ENCODE results near the gene MED13L. TPM values are rescaled to one million over a fixed set of nuclear protein-coding genes. Genes with fewer than 3 reads are reported as not detected.

MED13L gene
- polyA plus RNA-seq, 1 of the 3 experiments (the other 2 are of a cell fraction) = 17.1 TPM

GRCh38 chr12:116028619-116029018 lies 248.9 kb downstream of the MED13L start:
- Histone ChIP-seq H3F3A (replicated peaks; ENCODE audit: insufficient read depth) (peaks cover 7% of the 10 kb centered on the region), H3K4me2 (no peak overlapping the region), H3K36me3 (replicated peaks in 1 of 2; ENCODE audit: control insufficient read depth in 1 of 2, insufficient read depth in 2 of 2, low read length in 1 of 2) (peaks cover 0 to 15% of the 10 kb centered on the region in 2 experiments), H3K9me2 (no peaks in the 10 kb centered on the region; the same call in 1 of the 2 replicates), H3K4me3 (ENCODE audit: low read depth in 2 of 2, low read length in 1 of 2) (no peak overlapping the region), H3K27me3 (ENCODE audit: insufficient read depth) (no peaks in the 10 kb centered on the region), H3K4me1 (ENCODE audit: control insufficient read depth in 1 of 2, insufficient read depth in 2 of 2, low read depth in 1 of 2, low read length in 1 of 2) (peaks cover 0 to 4% of the 10 kb centered on the region in 2 experiments; a peak in 1 of 4 replicates), H2AFZ (ENCODE audit: low read depth) (no peak overlapping the region), H3K27ac (ENCODE audit: low read depth in 2 of 2, low read length in 1 of 2) (no peak overlapping the region), H3K9ac (no peak overlapping the region), H3K79me2 (ENCODE audit: insufficient read depth) (peaks cover 97% of the 10 kb centered on the region), H4K20me1 (ENCODE audit: insufficient read depth) (peaks cover 76% of the 10 kb centered on the region), H3K9me3 (no peaks in the 10 kb centered on the region)
- CTCF ChIA-PET = no interaction called here
- POLR2A ChIA-PET = no interaction called here
- no peak for TF ChIP-seq CTCF (IDR thresholded peaks at IDR 0.05)
- DNase-seq = no peak
- 93% methylated on average over 4 of the region's 4 CpGs for WGBS (ENCODE audit: low lambda C conversion rate)

- WGBS (ENCODE audit: low lambda C conversion rate) = 92% methylated on average over 3 of the region's 4 CpGs
- no peak for DNase-seq
- H3K9me3 ChIP-seq = no peaks in the 10 kb centered on the region
- peaks cover 97% of the 10 kb centered on the region for H3K79me2 ChIP-seq (ENCODE audit: insufficient read depth)
- peaks cover 0 to 4% of the 10 kb centered on the region in 2 experiments; a peak in 1 of 4 replicates for H3K4me1 ChIP-seq (ENCODE audit: control insufficient read depth in 1 of 2, insufficient read depth in 2 of 2, low read depth in 1 of 2, low read length in 1 of 2)
- ChIA-PET CTCF (no interaction called here), POLR2A (no interaction called here)
- H3K27ac ChIP-seq (ENCODE audit: low read depth in 2 of 2, low read length in 1 of 2) = no peak overlapping the region
- no peak overlapping the region for H2AFZ ChIP-seq (ENCODE audit: low read depth)
- H3F3A ChIP-seq (replicated peaks; ENCODE audit: insufficient read depth) = peaks cover 3% of the 10 kb centered on the region
- H3K4me3 ChIP-seq (ENCODE audit: low read depth in 2 of 2, low read length in 1 of 2) = no peak overlapping the region
- TF ChIP-seq TCF12 (IDR thresholded peaks at IDR 0.05) (no peak), FOSL2 (IDR thresholded peaks at IDR 0.05; ENCODE audit: borderline replicate concordance, low read depth) (no peak), ZBTB33 (IDR thresholded peaks at IDR 0.05; ENCODE audit: borderline replicate concordance, low read depth) (no peak), JUND (IDR thresholded peaks at IDR 0.05) (no peak), MEF2A (IDR thresholded peaks at IDR 0.05; ENCODE audit: borderline replicate concordance, low read depth) (no peak), YY1 (IDR thresholded peaks at IDR 0.05; ENCODE audit: low read depth) (no peak), MAX (IDR thresholded peaks at IDR 0.05; ENCODE audit: low read depth) (no peak), TEAD4 (IDR thresholded peaks at IDR 0.05; ENCODE audit: borderline replicate concordance, insufficient read depth) (no peak), PBX3 (IDR thresholded peaks at IDR 0.05) (no peak), CHD2 (IDR thresholded peaks at IDR 0.05; ENCODE audit: low read length, partially characterized antibody) (no peak), USF2 (IDR thresholded peaks at IDR 0.05; ENCODE audit: borderline replicate concordance, low read depth, low read length) (no peak), GATA2 (CRISPR knock-in tag; IDR thresholded peaks at IDR 0.05) (no peak), SIN3A (IDR thresholded peaks at IDR 0.05; ENCODE audit: borderline replicate concordance, low read depth, low read length) (no peak), EZH2phosphoT487 (IDR thresholded peaks at IDR 0.05; ENCODE audit: borderline replicate concordance, low read depth) (no peak), RCOR1 (IDR thresholded peaks at IDR 0.05; ENCODE audit: low read length) (no peak), RAD21 (IDR thresholded peaks at IDR 0.05; ENCODE audit: low read length) (no peak), IRF3 (IDR thresholded peaks at IDR 0.05; ENCODE audit: low read depth, low read length) (no peak)
- no peaks in the 10 kb centered on the region; the same call in 1 of the 2 replicates for H3K9me2 ChIP-seq
- H3K27me3 ChIP-seq (ENCODE audit: insufficient read depth) = no peaks in the 10 kb centered on the region
- H3K4me2 ChIP-seq = no peak overlapping the region
- H3K9ac ChIP-seq = no peak overlapping the region
- peaks cover 0 to 15% of the 10 kb centered on the region in 2 experiments for H3K36me3 ChIP-seq (replicated peaks in 1 of 2; ENCODE audit: control insufficient read depth in 1 of 2, insufficient read depth in 2 of 2, low read length in 1 of 2)
- peaks cover 76% of the 10 kb centered on the region for H4K20me1 ChIP-seq (ENCODE audit: insufficient read depth)
These were observed 250.0 kb downstream of the MED13L start for GRCh38 chr12:116027551-116027821.

Data from SK-N-SH (cell line).